ENCODE results near the gene NUAK2.

DNA sequence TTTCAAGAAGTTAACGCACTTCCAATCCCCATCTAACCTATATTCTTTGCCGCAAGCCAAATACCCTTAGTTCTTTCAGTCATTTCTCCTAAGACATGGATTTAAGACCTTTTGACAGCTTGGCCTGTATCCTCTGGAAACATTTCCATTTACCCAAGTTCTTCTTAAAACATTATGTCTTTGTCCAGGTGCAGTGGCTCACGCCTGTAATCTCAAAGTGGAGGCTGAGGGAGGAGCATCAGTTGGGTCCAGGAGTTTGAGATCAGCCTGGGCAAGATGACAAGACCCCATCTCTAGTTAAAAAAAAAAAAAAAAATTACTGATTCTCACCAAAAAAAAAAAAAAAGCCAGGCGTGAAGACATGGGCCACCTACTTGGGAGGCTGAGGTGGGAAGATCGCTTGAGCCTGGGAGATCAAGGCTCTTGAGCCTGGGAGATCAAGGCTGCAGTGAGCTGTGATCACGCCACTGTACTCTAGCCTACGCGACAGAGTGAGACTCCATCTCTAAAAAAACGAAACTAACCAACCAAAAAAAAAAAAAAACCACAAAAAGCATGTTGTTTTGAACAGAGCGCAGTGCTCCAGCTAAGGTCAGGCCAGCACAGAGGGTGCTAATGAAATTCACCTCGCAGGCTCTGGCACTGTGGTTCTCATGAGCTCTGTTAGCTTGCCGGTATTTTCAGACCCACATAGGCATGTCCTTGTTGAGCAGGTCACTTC, 36.0 kb downstream of the NUAK2 start:
- TF ChIP-seq, protein P1, sequence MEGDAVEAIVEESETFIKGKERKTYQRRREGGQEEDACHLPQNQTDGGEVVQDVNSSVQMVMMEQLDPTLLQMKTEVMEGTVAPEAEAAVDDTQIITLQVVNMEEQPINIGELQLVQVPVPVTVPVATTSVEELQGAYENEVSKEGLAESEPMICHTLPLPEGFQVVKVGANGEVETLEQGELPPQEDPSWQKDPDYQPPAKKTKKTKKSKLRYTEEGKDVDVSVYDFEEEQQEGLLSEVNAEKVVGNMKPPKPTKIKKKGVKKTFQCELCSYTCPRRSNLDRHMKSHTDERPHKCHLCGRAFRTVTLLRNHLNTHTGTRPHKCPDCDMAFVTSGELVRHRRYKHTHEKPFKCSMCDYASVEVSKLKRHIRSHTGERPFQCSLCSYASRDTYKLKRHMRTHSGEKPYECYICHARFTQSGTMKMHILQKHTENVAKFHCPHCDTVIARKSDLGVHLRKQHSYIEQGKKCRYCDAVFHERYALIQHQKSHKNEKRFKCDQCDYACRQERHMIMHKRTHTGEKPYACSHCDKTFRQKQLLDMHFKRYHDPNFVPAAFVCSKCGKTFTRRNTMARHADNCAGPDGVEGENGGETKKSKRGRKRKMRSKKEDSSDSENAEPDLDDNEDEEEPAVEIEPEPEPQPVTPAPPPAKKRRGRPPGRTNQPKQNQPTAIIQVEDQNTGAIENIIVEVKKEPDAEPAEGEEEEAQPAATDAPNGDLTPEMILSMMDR (conservative IDR thresholded peaks at IDR 0.05), result no peak
- TF ChIP-seq ZFX (IDR thresholded peaks at IDR 0.05), result no peak
